ENCODE results near the gene TMEM144. TPM values are rescaled to one million over a fixed set of nuclear protein-coding genes. Genes with fewer than 3 reads are reported as not detected.

Gene TMEM144
- polyA plus RNA-seq (2014; cell fraction: cytosol; rRNA removed) = not detected in 2 replicates
- 0.29 TPM in 1 of 2 replicates, not detected in the other for polyA plus RNA-seq (2014; cell fraction: nucleus; rRNA removed)

DNA sequence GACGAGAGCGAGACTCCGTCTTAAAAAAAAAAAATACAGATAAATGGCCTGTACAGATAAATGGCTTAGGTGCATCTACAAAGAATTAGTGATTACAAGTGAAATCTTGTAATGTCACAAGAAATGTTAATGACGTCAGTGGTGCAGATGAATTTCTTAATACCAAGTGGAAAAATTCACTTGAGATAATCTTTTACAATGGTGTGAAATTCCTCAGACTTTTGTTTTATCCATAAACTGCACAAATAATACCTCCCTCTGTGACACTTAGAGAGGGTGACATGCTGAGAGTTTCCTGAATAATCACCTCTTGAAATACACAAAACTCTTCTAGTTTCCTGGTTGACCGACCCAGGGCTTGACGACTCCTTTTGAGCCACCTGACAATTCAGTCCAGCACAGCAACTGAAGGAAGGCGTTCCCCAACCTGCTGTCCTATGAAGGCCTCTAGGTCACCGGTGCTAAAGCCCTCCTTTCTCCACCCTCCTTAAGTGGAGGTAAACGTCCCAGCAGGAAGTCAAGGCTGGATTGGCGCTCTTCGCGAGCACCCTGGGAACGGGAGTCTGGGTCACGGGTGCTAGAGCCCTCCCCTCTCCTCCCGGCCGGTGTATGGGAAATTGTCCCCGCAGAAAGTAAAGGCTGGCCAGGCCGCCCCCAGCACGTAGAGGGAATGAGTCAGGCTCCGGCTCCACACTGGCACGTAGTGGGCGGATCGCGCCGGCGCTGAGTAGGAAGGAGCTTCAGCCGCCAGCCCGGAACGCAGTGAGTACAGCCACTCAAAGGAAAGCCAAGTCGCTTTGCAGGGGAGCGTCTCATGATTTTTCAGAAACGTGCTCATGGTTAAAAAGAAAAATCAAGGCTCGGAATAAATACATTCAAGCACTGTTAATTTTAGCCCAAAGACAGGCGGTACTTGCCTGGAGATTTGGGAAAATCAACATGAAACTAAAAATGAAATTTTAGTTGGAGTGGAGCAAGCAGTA is at the start of gene TMEM144:
Gene TMEM144 (plus strand): TSS at position 662 of the 983 bp plus-strand sequence. CDS start 2,182 bp downstream, outside the sequence.
- peak; percentile 12 for DNase-seq (ENCODE audit: low spot score)

DNA sequence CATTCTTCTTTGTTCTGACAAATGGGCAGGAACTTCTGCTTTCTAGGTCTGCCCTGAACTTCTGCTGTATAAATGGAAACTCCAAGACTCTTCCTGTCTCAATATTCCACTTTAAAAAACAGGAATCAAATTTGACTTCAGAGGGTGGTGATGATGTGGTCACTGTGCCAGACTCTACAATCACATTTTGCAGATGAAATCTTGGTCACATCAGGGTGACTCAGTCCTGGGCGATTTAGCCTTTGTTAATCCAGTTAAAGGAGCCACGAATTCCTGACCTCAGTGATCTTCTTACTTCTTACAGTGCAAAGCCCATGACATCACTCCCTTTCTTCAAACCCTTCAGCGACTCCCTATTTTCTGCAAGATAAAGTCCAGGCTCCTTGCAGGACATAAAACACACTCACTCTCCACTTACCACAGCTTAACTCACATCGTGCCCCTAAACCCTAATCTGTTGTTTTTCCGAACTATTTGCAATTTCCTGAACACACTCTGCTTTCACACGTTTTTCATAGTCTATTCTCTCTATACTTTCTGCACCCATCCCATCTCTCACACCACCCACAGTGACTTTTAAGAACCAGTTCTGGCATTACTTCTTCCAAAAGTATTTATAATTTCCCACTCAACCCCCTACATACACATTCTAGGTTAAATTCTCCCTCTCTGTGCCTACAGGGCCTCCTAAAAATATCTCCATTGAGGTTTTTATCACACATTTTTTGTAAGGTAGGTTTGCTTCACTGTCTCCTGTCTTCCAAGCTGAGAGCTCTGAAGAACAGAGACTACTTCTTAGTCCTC is 48.5 kb upstream of the TMEM144 start:
- peak; percentile 49 for DNase-seq (ENCODE audit: low spot score)

DNA sequence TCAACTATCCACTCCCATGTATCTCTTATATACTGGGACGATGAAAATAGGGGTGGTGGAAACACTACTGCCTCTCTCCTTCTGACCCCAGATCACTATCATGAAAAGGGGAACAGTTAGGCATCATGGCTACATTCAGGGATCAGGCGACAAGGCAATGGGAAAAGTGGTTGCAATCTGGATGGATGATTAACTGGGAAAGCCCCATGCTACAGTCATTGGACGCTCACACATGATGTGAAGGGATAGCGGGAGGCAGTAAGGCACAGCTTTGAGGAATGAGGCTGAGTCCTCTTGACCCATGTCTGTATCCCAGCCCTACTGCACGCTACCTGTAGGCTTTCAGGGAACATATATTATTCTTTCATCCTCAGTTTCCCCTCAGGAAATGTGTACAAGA is 47.7 kb upstream of the TMEM144 start:
- DNase-seq (ENCODE audit: low spot score) = no peak

DNA sequence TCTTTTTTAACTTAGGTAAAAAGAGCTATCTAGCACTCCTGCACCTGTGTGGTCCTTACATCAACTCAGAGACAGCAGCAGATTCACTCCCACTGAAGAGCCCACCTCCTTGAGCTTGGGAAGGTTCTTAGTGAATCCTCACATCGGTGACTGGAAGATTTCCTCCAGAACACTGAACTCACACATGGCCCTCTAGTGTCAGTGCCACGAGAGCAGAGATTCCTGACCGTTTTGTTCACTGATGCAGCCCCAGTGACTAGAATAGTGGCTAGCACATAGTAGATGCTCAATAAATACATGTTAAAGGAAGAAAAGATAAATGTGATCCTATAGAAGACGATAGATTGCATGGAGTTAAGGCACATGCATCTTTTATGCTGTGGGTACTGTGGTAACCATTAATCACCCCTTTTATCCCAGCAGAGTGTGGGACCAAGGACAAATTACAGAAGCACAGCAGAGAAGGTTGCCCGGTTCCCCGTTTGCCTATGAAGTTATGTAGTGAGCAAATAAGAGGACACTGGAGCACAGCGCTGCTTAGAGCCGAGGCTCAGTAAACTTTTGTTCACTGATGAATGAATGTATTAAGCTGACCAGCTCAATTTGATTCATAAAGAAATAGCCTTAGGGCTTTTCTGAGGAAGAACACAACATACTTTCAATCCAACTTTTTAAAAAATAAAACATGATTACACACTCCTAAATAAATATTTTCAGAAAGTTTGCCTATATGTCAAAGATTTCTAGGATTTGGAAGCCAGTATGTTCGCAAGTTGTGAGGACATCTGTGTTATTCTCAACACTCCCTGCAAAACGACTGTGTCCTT is 46.1 kb upstream of the TMEM144 start:
- no peak for DNase-seq (ENCODE audit: low spot score)

DNA sequence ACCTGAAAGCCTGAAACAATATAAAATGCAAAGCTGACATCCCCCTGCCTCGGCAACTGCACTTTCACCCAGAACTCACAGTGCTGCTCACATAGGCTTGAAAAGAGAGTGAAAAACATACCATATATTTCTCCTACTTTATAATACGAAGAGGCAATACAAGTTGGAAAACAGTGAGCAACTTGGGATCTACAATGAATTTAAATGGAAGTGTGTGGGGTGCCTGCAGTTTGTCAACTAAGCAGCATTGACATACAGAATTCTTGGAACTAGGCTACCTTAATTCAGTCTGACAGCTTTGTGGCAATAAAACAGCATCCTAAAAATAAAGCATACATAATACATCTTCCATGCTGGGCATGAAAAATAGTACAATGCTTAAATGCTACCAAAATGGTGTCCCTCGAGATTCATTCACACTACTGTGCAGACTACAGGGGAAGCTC is 45.5 kb upstream of the TMEM144 start:
- peak; percentile 52 for DNase-seq (ENCODE audit: low spot score)

DNA sequence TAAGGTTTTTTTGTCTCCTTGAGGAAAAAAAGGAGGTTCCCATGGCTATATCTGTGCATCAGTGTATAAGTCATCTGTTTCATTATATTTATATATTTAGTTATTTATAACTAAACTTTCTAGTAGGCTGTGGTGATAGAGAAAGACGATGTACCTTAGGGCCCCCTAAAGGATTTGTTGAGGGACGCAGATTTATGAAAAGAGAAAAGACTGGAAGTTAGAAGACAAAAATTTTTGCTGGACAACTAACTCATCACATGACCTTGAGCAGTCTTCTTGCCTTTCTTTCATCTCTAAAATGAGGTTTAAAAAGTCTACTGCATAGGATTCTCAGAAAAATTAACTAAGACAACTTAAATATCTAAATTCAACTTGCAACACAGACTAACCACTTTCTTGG is 43.6 kb upstream of the TMEM144 start:
- DNase-seq (ENCODE audit: low spot score) = no peak

DNA sequence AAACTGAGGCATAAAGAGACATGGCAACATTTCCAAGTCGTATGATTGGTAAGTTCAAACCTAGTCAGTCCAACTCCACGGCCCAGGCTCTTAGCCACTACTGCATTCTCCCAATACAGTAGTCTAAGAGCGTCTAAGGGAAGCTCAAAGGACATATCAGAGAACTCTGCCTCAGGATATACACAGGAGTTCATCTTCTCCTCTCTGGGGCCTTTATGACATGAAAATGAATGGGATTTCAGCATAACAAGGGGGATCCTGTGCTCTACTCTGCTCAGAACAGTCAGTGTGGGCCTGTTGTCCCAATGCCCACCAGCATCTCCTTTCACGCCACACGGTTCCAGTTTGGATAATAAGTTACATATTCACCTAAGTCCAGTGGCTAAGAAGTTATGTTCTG is 41.7 kb upstream of the TMEM144 start:
- DNase-seq (ENCODE audit: low spot score) = no peak

DNA sequence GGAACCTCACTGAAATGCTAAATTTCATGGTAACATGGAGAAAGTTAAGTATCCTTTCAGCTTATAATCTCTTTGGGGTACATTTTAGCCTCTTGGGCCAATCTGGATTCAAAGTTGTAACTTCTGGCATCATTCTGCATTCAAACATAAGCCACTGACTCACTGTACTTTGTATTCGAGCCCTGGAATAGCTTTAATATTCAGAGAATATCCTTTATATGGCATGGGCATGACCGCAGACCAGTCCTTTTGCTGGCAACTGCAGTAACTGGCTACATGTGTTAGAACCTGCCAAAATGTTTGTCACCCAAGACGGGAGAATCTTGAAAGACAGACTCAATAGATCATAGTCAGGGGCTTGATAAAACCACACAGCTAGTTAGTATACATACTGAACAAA is 40.8 kb upstream of the TMEM144 start:
- DNase-seq (ENCODE audit: low spot score) = no peak

DNA sequence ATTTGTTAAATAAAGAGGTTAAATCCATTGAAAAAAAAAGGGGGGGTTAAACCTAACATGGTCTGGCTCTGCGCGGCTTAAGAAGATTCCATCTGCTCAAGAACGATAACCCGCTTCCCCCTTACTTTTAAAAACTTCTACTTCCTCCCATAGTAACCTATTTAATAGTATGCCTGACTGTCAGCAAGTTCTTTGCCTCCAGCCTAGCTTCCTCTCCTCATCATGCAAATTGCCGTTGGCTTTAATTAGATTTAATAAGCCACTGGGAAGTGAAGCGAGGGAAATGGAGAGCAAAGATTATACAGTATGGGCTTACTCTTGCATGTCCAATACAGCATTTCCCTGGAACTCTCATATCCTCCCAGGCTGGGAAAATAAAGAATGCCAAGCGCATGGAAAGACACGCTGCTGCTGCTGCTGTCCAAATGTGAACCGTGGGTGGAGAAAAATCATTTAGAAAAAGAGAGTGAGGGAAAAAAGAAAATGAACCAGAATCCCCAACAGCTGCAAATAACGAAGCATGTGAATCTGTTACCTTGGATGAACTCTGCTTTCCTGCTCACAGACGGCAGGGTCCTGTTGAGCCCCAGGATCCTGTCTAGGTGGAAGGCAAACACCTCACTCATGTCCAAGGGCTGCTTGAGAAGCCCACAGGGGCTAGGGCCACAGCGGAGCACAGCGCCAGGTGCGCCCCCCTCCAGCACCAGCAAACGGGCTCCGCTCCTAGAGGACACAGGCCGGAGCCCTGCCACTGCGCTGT is 40.2 kb upstream of the TMEM144 start:
- peak; percentile 42 for DNase-seq (ENCODE audit: low spot score)

DNA sequence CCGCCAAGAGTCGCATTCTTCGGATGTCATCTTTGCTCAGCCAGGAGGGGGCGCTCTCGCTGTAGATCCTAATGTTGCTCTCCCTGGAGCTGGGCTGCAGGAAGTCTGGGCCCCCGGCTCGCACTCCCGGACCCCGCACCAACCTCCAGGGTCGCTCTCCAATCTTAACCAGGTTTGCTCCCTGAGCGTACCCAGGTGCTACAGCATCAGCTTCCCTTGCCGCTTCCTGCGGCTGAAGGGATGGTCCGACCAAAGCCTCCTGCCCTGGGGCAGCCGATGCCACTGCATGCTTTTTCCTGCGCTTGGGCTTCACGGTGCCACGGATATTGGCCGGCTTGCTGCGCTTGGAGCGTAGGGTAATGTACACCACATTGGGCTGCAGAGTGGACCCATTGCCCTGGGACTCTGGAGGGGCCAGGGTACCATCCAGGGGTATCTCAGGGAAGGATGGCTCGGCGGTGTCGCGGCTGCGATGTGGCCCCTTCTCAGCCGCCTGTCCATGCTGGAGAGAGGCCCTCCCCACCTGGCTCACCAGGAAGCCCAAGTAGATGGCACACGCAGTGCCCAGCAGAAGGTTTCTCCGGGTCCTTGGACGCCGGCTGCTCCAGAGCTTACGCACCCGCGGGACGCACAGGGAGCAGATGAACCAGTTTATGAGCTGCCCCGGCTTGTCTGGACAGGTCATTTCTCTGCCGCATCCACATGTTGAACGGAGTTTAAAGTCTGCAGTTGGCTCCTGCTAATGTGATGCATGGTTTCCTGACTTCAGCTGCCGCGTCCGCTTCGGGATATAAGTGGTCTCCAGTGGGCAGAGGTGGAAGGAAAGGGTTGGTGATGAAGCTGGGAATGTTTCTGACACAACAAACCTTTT is 39.4 kb upstream of the TMEM144 start:
- DNase-seq (ENCODE audit: low spot score) = no peak

DNA sequence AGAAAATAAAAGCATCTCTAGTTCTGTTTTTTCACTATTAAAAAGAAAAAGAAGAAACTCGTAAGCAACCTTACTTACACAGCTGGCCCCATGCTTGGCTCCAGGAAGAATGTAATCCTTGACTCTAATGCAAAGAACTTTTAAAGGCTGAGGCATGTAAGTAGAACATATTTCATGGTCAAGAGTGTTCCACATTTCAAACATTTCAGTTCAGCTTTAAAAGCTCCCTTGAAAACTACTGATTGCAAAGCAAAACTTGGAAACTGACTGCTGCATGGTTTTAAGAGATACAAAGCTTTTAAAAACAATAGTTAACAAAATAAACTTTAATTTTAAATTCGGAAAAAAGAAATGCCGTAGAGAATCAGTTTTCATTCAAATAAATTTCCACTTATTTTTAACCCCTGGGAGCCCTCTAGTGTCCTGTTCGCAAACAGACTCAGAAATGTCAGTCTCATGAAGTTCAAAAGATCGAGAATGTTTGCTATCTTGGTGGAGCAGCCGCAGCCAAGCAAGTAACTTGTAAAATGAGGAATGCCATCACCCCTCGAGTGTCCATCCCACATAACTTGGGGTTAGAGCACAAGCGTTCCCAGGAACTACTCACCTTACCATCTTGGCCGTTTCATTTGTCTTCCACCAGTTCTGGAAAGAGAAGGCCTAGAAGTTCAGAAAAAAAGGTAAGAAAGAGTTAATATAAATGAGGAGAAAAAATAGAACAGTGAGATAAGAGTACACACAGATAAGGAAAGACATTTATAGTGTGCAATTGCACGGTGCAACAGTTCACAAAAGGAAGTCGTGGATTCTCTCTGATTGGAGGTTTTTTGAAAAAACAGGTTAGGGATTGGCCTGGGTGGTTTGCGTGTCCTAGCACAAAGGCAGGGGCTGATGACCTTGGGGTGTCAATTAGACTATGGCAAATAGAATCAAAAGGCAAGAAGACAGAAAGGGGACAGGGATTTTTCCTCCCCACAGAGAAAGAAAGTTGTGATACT is 37.7 kb upstream of the TMEM144 start, which contains the start of gene GASK1B:
Gene GASK1B (minus strand): TSS at position 765 of the 998 bp plus-strand sequence. CDS start 1,650 bp downstream, outside the sequence.
- DNase-seq (ENCODE audit: low spot score) = peak; percentile 47

DNA sequence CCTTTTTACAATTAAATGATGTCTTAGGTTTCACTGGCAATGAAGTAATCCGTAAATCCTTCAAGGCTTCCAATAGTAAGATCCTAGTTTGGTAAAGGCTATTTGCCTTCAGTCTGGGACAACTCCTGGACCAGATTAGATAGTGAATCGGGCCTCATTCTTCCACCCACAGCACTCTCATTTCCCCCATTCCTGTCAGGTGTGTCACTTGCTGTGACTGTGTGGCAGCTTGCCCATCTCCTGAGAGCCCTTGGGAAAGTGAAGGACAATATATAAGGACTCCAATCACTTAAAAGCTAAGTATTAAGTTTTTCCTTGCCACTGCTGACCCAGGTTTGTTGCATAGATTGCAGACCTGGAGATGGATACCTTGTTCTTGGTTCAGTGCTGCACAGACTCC is 34.2 kb upstream of the TMEM144 start:
- DNase-seq (ENCODE audit: low spot score) = no peak

DNA sequence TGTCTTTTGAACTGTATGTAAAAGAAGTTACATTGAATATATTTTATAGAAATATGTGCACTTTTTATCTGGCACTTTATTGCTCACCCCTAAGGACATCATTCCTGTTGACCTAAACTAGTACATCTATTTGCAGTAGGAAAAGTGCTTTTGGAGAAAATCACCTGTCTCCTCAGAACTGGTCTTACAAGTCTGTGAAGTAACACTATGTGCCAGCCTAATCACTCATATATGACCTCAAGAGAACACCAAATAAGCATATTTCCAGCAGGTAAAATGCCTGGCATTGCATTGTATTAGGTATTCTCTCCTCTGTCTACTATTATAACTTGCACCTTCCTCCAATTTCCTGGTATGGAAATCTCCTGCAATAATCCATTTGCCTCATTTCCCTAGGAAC is 33.5 kb upstream of the TMEM144 start:
- DNase-seq (ENCODE audit: low spot score) = no peak

DNA sequence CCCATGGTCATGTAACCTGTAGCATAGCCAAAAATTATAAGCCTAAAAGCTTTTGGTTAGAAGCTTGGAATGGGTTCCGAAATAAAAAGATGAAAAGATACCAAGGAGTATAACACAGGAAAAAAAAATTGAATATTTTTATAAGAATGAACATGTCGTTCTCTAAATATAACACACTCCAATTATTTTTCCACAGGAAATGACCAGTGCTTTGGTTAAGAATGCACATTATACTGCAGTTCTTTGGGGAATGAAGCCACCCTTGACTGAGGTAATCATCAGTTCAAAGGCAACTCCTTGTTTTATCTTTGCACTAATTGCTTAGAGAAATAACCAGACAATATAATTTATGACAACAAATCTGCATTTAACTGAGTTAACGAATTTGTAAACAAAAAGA is 30.8 kb upstream of the TMEM144 start:
- DNase-seq (ENCODE audit: low spot score) = no peak

DNA sequence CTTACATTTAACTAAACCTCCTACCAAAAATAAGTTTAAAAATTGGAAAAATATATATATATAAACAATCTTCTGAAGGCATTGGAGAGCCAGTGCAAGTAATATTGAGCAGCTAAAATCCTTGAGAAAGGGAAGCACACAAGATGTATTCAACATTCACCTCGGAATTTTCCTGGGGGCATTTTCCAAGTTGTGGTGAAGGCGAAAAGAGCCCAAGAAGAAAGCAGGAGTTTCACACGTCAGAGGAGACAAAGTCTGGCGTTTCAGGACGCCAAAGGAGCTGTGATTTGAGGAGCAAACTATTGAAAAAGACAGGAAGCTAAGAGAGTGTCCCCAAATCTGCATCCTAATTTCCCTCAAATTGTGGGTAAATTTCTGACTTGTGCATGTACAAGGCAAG is 28.4 kb upstream of the TMEM144 start:
- no peak for DNase-seq (ENCODE audit: low spot score)

DNA sequence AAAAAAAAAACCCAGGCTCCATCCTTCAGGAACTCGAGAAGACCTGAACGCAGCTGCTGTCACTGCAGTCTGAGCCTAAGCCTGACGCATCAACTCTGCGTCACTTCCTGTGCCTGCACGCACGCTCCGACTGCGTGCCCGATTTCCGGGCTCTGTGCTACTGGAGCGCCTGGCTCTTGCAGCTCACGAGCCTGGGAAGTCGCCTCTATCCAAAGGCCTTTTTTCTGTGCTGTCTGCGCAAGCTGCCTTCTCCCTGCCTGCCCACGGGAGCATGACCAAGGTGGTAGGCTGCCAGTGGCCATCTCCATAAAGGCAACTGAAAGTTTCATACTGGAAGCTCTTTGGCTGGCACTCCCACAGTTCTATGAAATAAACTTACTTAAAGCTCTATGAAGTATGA is 27.6 kb upstream of the TMEM144 start:
- peak; percentile 67 for DNase-seq (ENCODE audit: low spot score)

DNA sequence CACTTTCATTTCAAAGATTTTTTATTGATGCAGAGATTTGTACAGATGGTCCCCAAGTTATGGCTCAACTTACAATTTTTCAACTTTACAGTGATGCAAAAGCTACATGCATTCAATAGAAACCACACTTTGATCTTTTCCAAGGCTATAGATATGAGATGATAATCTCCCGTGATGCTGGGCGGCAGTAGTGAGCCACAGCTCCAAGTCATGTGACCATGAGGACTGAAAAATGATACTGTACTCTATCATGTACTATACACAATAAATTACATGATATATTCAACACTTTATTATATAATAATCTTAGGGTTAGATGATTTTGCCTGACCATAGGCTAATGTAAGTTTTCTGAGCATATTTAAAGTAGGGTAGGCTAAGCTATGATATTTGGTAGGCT is 23.5 kb upstream of the TMEM144 start:
- DNase-seq (ENCODE audit: low spot score) = no peak

DNA sequence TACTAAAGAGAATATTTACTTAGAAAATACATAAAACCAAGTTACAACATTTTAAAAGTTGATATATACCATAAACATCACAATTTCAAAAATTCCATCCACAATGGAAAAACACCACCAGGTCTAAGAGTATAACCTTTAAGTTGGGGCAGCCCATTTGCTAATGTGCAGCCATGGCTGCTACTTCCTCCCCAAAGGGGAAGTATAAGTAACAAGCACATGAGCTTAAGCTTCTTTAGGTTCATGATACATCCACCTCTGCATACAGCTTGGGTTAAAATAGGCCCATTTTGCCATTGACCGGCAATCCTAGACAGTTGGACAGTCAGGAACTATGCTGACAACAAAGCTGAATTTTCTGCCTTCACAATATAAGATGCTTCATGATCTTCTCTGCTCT is 20.9 kb upstream of the TMEM144 start:
- no peak for DNase-seq (ENCODE audit: low spot score)
